HEK293 (cell line): Measurements from ENCODE around the gene LRP1B.

Experiments used
- CTCF ChIA-PET: fragments of 350-600 bp; formaldehyde crosslinking; extraction: SDS; loops from one replicate; lab custom pipeline; 2021; ENCODE audit warnings: antibody characterized with exemption; lab: Yijun Ruan, JAX
- POLR2A ChIA-PET: fragments of 300-600 bp; formaldehyde crosslinking; extraction: SDS; loops from one replicate; lab custom pipeline; 2020; ENCODE audit warnings: antibody characterized with exemption, inconsistent platforms; lab: Yijun Ruan, JAX
- H3K27ac ChIP-seq: fragments of 200-500 bp; sonication (Bioruptor generic); 2 replicates; pipeline ENCODE4 v1.5.1; 2014; ENCODE audit warnings: low read depth, low read length, control low read depth, inconsistent platforms; ENCODE audit errors: extremely low read depth
- H3K36me3 ChIP-seq, 2 experiments: fragments of 200-500 bp in 1 of 2; sonication (Bioruptor generic) in 1 of 2; 1 replicate in 1 of 2; 2 replicates in 1 of 2; pipeline ENCODE4 v1.5.1; 2014 to 2017; ENCODE audit warnings: inconsistent platforms in 2 of 2, low read length in 2 of 2; ENCODE audit not compliant: control insufficient read depth in 2 of 2, insufficient read depth in 1 of 2
- H3K4me1 ChIP-seq: fragments of 200-500 bp; sonication (Bioruptor generic); 2 replicates; pipeline ENCODE4 v1.5.1; 2014; ENCODE audit warnings: mild to moderate bottlenecking, low read length, inconsistent platforms; ENCODE audit not compliant: control insufficient read depth, insufficient read depth
- H3K4me3 ChIP-seq: 2 replicates; pipeline ENCODE4 v1.5.1; 2011; ENCODE audit warnings: low read depth, mild to moderate bottlenecking, control low read depth, low read length, moderate library complexity
- H3K9me3 ChIP-seq: fragments of 200-500 bp; sonication (Bioruptor generic); 2 replicates; pipeline ENCODE4 v1.5.1; 2014; ENCODE audit warnings: low read depth, low read length, inconsistent platforms; ENCODE audit not compliant: control insufficient read depth, insufficient read depth
- GLI2 ChIP-seq: fragments of 450-650 bp; formaldehyde crosslinking; IDR thresholded peaks from 2 replicates; pipeline ENCODE4; 2017; ENCODE audit warnings: missing biosample characterization, missing genetic modification characterization, low read depth, borderline replicate concordance
- IKZF3 ChIP-seq: fragments of 450-650 bp; IDR thresholded peaks from 2 replicates; pipeline ENCODE4 v1.5.0; 2018; ENCODE audit warnings: missing biosample characterization, mild to moderate bottlenecking, missing genetic modification characterization, moderate library complexity
- SP7 ChIP-seq: fragments of 450-650 bp; formaldehyde crosslinking; IDR thresholded peaks from 2 replicates; pipeline ENCODE4 v1.5.1; 2016; ENCODE audit warnings: missing biosample characterization, missing genetic modification characterization
- ZBTB1 ChIP-seq: fragments of 450-650 bp; formaldehyde crosslinking; IDR thresholded peaks from 2 replicates; pipeline ENCODE4 v1.5.1; 2016; ENCODE audit warnings: missing biosample characterization, missing genetic modification characterization
- ZNF24 ChIP-seq: fragments of 450-650 bp; formaldehyde crosslinking; IDR thresholded peaks from 2 replicates; pipeline ENCODE4 v1.5.1; 2016; ENCODE audit warnings: missing biosample characterization, missing genetic modification characterization
- ZNF366 ChIP-seq: fragments of 450-650 bp; formaldehyde crosslinking; conservative IDR thresholded peaks from 2 replicates; pipeline ENCODE4 v1.5.1; 2016; ENCODE audit warnings: missing biosample characterization, missing genetic modification characterization
- ZNF37A ChIP-seq: fragments of 450-650 bp; IDR thresholded peaks from 2 replicates; pipeline ENCODE4 v1.5.1; 2018; ENCODE audit warnings: missing biosample characterization, missing genetic modification characterization
- ZNF391 ChIP-seq: fragments of 450-650 bp; formaldehyde crosslinking; IDR thresholded peaks from 2 replicates; pipeline ENCODE4 v1.5.1; 2016; ENCODE audit warnings: low read depth, missing biosample characterization, missing genetic modification characterization, borderline replicate concordance
- ZNF48 ChIP-seq: fragments of 450-650 bp; formaldehyde crosslinking; IDR thresholded peaks from 2 replicates; pipeline ENCODE4 v1.5.1; 2016; ENCODE audit warnings: missing biosample characterization, missing genetic modification characterization
- ZNF530 ChIP-seq: fragments of 450-650 bp; formaldehyde crosslinking; IDR thresholded peaks from 2 replicates; pipeline ENCODE4 v1.5.1; 2016; ENCODE audit warnings: low read depth, missing biosample characterization, missing genetic modification characterization
- ZNF596 ChIP-seq: fragments of 450-650 bp; IDR thresholded peaks from 2 replicates; pipeline ENCODE4 v1.5.0; 2018; ENCODE audit warnings: missing biosample characterization, mild to moderate bottlenecking, missing genetic modification characterization, moderate library complexity
- ZNF626 ChIP-seq: fragments of 450-650 bp; sonication (Bioruptor Pico); formaldehyde crosslinking; IDR thresholded peaks from 2 replicates; pipeline ENCODE4 v1.5.1; 2018; ENCODE audit warnings: missing biosample characterization, missing genetic modification characterization, inconsistent platforms
- ZNF658 ChIP-seq: fragments of 450-650 bp; formaldehyde crosslinking; IDR thresholded peaks from 2 replicates; pipeline ENCODE4; 2016; ENCODE audit warnings: missing biosample characterization, missing genetic modification characterization
- ZNF660 ChIP-seq: fragments of 450-650 bp; IDR thresholded peaks from 2 replicates; pipeline ENCODE4 v1.5.1; 2018; ENCODE audit warnings: missing biosample characterization, mild to moderate bottlenecking, missing genetic modification characterization
- ZNF707 ChIP-seq: fragments of 450-650 bp; formaldehyde crosslinking; IDR thresholded peaks from 2 replicates; pipeline ENCODE4 v1.5.1; 2016; ENCODE audit warnings: missing biosample characterization, missing genetic modification characterization
- ZNF777 ChIP-seq: fragments of 450-650 bp; formaldehyde crosslinking; IDR thresholded peaks from 2 replicates; pipeline ENCODE4 v1.5.1; 2017; ENCODE audit warnings: missing biosample characterization, missing genetic modification characterization, borderline replicate concordance
- TF ChIP-seq, protein P1 (sequence below): fragments of 450-650 bp; formaldehyde crosslinking; IDR thresholded peaks from 2 replicates; pipeline ENCODE4 v1.5.1; 2016; ENCODE audit warnings: missing biosample characterization, missing genetic modification characterization
- TF ChIP-seq, protein P2 (sequence below): fragments of 450-650 bp; formaldehyde crosslinking; IDR thresholded peaks from 2 replicates; pipeline ENCODE4 v1.5.1; 2017; ENCODE audit warnings: missing biosample characterization, missing genetic modification characterization
- TF ChIP-seq, protein P3 (sequence below): fragments of 450-650 bp; formaldehyde crosslinking; IDR thresholded peaks from 2 replicates; pipeline ENCODE4 v1.5.1; 2016; ENCODE audit warnings: missing biosample characterization, missing genetic modification characterization
- TF ChIP-seq, protein P4 (sequence below): fragments of 450-650 bp; formaldehyde crosslinking; IDR thresholded peaks from 2 replicates; pipeline ENCODE4 v1.5.1; 2016; ENCODE audit warnings: missing biosample characterization, missing genetic modification characterization

LRP1B gene

DNA sequence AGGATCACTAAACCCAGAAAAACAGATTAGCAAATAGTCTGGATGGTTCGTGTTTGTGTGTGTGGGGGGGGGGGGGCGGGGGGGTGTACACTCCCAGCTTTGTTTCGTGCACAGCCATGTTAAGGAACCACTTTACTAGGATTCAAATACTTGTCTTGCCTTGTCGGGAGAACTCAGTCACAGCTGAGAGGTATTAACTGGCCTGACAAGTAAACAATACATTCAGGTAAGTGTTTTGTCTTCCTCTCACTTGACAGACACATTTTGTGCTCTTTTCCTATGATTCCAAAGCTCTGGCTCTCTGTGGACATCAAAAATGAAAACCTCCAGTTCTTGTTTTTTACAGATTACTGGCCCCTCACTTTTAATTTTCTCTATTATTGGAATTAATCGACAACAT lies 173.5 kb downstream of the LRP1B start:
- POLR2A ChIA-PET: no interaction called here
- no peaks in the 10 kb centered on the region for H3K9me3 ChIP-seq
- CTCF ChIA-PET: interaction anchor here (0.6 kb wide), 1 partner anchor 1035 kb away, joined by 3 read pairs; no protein-coding TSS in a partner anchor
- no peaks in the 10 kb centered on the region for H3K36me3 ChIP-seq
- H3K4me1 ChIP-seq: peaks cover 8% of the 10 kb centered on the region
- TF ChIP-seq ZNF530 (tag by site-specific recombination): no peak
- TF ChIP-seq, protein P1, sequence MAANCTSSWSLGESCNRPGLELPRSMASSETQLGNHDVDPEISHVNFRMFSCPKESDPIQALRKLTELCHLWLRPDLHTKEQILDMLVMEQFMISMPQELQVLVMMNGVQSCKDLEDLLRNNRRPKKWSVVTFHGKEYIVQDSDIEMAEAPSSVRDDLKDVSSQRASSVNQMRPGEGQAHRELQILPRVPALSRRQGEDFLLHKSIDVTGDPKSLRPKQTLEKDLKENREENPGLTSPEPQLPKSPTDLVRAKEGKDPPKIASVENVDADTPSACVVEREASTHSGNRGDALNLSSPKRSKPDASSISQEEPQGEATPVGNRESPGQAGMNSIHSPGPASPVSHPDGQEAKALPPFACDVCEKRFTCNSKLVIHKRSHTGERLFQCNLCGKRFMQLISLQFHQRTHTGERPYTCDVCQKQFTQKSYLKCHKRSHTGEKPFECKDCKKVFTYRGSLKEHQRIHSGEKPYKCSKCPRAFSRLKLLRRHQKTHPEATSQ: no peak
- TF ChIP-seq ZNF626 (tag by site-specific recombination): no peak
- TF ChIP-seq, protein P2, sequence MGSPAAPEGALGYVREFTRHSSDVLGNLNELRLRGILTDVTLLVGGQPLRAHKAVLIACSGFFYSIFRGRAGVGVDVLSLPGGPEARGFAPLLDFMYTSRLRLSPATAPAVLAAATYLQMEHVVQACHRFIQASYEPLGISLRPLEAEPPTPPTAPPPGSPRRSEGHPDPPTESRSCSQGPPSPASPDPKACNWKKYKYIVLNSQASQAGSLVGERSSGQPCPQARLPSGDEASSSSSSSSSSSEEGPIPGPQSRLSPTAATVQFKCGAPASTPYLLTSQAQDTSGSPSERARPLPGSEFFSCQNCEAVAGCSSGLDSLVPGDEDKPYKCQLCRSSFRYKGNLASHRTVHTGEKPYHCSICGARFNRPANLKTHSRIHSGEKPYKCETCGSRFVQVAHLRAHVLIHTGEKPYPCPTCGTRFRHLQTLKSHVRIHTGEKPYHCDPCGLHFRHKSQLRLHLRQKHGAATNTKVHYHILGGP (tag by site-specific recombination): no peak
- no peak for TF ChIP-seq ZNF37A (tag by site-specific recombination)
- no peak for TF ChIP-seq SP7 (tag by site-specific recombination)
- TF ChIP-seq ZNF391 (tag by site-specific recombination): no peak
- TF ChIP-seq, protein P3, sequence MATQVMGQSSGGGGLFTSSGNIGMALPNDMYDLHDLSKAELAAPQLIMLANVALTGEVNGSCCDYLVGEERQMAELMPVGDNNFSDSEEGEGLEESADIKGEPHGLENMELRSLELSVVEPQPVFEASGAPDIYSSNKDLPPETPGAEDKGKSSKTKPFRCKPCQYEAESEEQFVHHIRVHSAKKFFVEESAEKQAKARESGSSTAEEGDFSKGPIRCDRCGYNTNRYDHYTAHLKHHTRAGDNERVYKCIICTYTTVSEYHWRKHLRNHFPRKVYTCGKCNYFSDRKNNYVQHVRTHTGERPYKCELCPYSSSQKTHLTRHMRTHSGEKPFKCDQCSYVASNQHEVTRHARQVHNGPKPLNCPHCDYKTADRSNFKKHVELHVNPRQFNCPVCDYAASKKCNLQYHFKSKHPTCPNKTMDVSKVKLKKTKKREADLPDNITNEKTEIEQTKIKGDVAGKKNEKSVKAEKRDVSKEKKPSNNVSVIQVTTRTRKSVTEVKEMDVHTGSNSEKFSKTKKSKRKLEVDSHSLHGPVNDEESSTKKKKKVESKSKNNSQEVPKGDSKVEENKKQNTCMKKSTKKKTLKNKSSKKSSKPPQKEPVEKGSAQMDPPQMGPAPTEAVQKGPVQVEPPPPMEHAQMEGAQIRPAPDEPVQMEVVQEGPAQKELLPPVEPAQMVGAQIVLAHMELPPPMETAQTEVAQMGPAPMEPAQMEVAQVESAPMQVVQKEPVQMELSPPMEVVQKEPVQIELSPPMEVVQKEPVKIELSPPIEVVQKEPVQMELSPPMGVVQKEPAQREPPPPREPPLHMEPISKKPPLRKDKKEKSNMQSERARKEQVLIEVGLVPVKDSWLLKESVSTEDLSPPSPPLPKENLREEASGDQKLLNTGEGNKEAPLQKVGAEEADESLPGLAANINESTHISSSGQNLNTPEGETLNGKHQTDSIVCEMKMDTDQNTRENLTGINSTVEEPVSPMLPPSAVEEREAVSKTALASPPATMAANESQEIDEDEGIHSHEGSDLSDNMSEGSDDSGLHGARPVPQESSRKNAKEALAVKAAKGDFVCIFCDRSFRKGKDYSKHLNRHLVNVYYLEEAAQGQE: no peak
- no peak for TF ChIP-seq ZNF777 (tag by site-specific recombination)
- TF ChIP-seq IKZF3 (tag by site-specific recombination): no peak
- no peak for TF ChIP-seq ZNF658
- TF ChIP-seq ZNF707: no peak
- TF ChIP-seq ZNF596 (tag by site-specific recombination): no peak
- no peak for TF ChIP-seq ZNF660 (tag by site-specific recombination)
- no peak overlapping the region for H3K4me3 ChIP-seq
- H3K27ac ChIP-seq: no peak overlapping the region

DNA sequence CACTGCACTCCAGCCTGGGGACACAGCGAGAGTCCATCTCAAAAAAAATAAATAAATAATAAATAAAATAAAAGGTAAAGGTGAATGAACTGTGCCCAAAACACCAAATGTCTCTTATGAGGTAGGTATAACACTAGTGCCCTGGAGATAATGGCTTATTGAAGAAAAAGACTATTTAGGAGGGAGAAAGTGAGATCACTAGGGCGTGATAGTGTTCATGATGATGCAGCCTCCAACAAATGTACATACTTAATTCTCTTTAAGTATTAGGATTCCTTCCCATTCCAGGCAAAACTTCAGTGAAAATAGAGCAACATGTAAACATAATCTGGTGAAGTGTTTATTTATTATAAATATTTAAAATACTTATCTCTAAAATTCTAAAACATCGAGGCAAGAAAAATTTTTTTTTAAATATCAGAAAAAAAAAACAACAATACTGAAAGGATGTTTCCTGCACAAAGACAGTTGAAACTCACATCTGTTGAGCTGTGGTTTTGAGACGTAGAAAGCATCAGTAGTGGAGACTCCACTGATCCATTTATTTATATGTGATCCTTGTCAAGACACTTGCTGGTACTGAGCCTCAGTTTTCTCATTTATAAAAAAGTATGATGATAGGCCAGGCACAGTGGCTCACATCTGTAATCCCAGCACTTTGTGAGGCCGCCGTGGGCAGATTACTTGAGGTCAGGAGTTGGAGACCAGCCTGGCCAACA lies 183.3 kb downstream of the LRP1B start:
- Histone ChIP-seq H3K36me3 (no peaks in the 10 kb centered on the region), H3K9me3 (no peaks in the 10 kb centered on the region), H3K4me1 (no peaks in the 10 kb centered on the region), H3K27ac (no peak overlapping the region), H3K4me3 (no peak overlapping the region)
- no peak for TF ChIP-seq ZNF48 (tag by site-specific recombination)
- TF ChIP-seq ZNF366: no peak
- no peak for TF ChIP-seq GLI2 (tag by site-specific recombination)
- no peak for TF ChIP-seq ZBTB1
- no peak for TF ChIP-seq ZNF24 (tag by site-specific recombination)
- TF ChIP-seq, protein P4, sequence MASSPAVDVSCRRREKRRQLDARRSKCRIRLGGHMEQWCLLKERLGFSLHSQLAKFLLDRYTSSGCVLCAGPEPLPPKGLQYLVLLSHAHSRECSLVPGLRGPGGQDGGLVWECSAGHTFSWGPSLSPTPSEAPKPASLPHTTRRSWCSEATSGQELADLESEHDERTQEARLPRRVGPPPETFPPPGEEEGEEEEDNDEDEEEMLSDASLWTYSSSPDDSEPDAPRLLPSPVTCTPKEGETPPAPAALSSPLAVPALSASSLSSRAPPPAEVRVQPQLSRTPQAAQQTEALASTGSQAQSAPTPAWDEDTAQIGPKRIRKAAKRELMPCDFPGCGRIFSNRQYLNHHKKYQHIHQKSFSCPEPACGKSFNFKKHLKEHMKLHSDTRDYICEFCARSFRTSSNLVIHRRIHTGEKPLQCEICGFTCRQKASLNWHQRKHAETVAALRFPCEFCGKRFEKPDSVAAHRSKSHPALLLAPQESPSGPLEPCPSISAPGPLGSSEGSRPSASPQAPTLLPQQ (tag by site-specific recombination): no peak
- ChIA-PET POLR2A (no interaction called here), CTCF (no interaction called here)
